ENCODE data around the gene AUTS2.

The AUTS2 gene

DNA sequence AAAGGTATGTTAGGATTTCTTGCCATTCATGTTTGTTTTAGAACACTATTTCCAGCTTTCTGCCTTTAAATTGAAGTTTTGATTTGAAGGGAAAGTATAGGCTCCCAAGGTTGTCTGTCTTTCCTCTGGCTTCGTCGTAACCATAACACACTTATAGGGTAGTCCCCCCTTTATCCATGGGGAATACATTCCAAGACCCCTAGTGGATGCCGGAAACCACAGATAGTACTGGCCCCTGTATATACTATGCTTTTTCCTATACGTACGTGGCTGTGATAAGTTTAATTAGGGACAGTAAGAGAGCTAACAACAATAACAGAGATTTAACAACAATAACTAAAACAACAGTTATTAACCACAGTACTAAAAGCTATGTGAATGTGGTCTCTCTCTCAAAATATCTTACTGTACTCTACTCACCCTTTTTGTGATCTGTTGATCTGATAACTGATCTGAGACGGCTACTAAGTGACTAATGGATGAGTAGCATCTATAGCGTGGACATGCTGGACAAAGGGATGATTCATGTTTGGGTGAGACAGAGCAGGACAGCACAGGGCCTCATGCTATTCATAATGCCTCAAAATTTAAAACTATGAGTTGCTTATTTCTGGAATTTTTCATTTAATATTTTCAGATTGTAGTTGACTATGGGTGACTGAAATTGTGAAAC is 273.1 kb downstream of the AUTS2 start:
- DNase-seq, result no peak

DNA sequence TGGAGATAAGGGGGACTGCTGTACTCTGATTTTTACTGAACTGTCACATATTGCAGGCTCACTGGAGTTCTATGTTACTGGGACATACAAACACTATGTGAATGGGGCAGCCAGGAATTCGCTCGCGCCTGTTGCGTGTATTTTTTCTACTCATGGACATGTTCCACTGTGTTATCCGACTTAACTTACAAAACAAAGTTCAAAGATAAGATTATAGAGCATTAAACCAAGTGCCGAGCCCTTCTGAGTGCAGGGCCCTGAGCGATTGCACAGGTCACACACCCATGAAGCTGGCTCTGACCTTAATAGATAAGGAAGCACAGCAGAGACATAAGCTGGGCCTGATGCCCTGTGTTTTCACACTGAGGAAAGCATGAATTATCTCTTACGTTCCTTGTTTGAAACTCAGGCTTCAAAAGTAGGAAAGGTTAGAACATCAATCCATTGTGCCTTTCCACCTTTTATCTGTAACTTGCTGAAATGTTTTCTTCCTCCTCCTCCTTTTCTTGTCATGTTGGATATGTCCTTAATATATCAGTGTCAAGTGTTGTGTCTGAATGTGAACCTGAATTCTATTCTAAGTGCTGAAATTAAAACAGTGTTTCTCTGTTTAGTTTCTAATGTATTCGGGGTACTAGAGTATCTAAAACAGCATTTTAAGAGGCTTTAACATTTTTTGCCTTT is 273.8 kb downstream of the AUTS2 start:
- no peak for DNase-seq

DNA sequence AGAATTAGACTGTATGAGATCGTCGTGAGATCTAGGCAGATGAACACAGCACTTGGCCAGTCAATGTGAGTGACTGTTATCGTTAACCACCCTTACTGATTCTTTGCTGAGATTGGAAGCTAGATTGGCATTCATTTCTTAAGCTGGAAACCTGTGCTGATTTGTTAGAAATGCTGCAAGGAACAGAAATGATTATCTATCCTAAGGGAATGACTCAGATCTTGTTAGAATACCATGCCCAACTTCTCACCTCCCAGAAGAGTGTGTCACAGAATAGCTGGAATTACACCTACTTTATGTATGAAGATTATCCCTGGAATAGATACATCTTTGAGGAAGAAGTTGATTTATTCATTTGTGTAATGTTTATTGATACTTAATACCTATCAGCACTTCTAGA is 275.2 kb downstream of the AUTS2 start:
- DNase-seq, result no peak

DNA sequence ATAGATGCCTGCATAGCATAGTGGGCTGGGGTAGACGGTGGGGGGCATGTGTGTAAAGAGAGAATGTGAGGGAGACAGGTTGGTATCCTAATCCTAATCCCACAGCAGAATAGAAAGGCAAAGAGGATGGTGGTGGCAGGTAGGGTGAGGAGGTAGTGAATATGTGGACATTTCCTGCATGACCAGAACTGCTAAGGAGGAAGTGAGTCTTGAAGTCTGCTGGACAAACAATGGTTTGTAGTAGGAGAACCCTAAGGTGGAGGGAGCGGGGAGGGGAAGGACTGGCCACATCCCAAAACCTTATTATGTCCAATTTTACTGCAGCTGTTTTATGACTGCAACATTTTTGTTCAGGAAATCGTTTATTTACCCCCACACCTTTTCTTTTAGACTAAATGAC is 279.7 kb downstream of the AUTS2 start:
- DNase-seq, result no peak

DNA sequence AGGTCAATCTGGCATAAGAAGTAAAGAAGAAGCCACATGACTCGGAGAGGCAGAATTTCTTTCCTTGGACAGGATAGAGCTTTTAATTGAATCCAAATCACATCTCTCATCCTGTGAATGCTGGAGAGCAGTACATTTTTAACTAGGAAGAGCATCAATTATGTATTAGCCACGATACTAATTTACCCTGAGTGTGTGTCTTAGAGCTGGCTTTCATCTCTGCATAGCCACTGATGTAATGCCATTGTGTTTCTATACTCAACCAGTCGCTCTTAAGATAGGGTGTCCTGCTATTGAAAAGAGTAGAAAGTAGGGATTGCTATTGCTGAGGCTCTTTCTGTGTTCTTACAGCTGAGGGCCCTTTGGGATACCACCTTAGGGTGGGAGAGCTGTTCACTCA is 280.3 kb downstream of the AUTS2 start:
- no peak for DNase-seq

DNA sequence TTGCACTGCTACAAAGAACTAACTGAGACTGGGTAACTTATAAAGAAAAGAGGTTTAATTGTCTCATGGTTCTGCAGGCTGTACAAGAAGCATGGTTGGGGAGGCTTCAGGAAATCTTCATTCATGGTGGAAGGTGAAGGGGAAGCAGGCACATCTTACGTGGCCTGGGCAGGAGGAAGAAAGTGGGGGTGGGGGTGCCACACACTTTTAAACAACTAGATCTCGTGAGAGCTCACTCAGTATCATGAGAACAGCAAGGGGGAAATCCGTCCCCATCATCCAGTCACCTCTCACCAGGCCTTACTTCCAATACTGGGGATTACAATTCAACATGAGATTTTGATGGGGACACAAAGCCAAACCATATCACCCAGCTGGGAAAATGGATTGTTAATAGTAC is 281.7 kb downstream of the AUTS2 start:
- DNase-seq, result no peak

DNA sequence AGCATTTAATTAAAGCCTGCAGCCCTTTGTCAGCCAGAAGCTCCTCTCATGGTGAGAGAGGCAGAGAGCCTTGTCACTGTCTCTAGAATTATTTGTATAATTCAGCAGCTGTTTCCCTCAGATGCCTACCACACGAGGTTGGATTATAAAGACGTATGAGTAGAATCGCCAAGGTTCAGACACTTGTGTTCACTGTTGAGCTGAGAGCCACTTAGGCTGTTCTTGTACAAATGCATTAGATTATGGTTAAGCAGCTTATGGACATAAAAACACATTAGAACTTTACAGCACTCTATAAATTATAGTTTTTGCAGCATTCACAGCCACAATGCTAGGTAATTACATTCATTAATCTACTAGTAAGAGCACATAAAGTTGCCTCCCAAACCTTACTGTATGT is 282.6 kb downstream of the AUTS2 start:
- DNase-seq, result no peak

DNA sequence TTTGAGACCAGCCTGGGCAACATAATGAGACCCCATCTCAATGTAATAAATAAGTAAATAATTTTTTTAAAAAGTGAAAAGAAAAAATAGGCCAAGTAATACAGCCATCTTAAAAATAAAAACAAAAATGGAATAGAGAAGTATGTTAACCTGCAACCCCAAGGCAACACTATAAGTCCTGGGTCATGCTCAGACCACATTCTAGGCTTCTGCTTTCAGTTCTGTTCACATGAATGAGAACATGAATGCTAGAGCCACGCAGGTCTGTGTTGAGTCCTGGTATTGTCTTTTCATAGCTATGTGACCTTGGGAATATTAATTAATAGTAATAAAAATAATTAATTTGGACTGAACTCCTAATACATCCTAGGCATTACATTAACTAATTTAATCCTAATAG is 284.0 kb downstream of the AUTS2 start:
- DNase-seq, result no peak

DNA sequence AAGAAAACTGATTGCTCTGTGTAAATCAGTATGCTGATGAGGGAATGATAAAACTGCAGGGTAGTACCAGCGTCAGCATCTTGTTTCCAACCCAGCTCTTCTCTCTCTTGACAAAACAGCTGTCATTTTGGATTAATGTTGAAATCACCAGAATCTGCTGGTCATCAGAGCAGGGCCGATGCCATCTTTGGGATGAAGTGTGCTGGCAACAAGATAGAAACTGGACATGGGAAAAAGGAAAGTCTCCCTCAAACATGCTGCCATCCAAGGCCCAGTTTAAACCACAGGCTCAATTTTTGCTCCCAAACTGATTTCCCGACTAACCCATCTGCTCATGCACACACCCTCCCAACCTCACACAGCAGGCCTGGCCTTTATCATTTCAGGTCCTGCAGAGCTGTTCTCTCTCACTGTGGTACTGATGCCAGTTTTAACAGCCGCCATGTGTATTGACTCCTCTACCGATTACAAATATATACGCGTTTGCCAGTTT is 285.2 kb downstream of the AUTS2 start:
- no peak for DNase-seq

DNA sequence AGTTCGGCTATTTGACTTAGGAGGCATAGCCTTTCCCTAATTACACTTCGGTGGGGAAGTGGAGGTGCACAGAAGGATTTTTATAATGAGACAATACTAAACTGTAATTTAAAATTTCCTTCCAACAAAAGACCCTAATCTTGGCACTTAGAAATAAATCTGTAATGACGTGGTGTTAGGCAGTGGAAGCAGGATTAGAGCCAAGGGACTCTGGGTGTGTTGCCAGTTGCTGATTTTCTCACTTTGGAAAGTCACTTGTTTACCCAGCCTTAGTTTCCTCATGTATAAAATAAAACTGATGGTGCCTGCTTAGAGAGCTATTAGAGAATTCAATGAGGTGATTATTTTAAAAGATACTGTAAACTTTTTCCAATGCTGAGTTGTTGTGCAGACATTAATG is 287.2 kb downstream of the AUTS2 start:
- DNase-seq, result no peak

DNA sequence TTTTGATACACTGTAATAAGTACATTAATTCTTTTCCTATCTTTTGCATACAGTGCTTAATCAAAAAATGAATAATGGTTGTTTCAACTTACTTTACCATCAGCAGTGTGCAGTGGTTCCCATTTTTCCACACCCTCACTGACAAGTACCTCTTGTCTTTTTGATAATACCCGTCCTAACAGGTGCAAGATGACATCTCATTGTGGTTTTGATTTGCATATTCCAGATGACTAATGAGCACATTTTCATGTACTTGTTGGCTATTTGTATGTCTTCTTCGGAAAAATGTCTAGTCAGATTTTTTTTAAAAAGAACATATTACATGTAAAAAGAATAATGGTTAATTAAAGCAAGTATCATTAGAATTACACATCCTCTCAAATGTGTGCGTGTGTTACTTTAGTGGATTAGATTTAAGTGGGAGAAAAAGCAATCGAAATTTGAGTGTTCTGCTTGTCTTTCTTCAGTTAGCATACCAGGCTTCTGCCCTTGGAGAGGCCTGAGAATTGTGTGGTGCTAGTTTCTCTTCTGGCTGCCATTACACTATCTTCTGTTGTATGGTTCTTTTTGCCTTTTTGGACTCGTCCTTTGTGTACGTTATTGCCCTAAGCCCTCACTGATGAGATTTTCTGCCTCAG is 291.2 kb downstream of the AUTS2 start:
- no peak for DNase-seq

DNA sequence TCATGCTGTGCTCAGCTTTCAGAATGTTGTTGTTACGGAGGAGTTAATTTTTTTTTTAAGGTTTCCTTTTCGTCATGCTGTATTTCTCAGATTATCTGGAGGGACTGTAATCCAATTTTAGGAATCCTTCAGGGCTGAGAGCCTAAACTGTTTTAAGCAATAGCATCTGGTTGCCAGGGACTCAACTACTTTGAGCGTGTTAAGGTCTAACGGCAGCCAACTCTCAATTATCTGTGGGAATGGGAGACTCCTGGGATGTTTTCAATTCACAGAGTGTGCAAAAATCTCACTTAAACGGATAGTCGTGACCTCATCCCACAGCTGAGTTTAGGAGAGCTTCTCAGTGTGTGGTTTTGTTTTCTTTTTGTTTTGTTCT is 291.7 kb downstream of the AUTS2 start:
- no peak for DNase-seq

DNA sequence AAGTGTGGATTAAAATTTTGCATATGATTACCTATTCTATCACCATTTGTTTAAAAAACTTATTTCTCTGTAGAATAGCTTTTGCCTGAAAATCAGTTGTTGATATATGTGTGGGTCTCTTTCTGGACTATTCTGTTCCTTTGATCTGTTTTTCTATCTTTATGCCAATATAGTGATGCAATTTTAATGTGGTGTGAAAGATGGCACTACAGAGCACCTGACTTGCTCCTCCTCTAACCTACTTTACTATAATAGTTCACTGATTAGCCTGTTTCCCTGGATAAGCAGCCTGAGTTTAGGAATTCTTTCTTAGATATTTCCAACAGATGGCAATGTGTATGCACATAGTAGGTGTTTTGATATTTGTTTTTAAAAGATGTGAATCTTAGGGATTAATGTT is 294.5 kb downstream of the AUTS2 start:
- DNase-seq, result no peak

DNA sequence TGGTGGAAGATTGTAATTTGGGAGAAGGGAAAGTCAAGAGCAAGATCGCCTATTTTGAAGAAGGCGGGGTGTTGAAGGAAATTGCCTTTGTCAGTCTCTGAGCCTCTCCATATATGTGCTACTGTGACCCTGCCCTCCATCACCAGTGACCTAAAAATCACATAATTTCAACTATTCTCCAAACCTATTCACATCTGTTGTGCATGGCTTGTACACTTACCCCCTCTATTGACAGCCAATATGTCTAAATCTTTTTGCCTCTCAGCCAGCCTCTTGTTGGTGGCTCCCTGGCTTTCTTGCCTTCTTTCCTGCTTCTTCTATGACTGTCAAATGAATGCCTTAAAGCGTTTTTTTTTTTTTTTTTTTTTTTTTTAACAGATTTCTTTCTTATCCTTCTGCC is 295.6 kb downstream of the AUTS2 start:
- no peak for DNase-seq

DNA sequence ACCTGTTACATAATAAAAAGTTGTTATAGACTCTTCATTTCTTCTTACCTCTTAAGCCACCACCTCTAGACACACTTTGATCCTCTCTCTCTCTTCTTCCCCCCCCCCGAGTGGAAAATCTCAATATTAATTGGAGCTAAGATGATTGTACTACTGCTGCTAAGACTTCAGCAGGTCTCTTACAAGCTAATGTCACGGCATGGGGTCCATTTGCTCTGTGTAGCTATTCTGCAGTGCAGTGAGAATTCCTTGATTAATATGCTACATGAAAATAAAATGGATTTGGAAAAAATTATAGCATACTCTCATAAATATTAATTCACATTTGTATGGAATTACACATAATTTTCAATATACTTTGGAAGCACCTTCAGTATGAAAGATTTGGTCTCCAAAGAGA is 297.2 kb downstream of the AUTS2 start:
- no peak for DNase-seq

DNA sequence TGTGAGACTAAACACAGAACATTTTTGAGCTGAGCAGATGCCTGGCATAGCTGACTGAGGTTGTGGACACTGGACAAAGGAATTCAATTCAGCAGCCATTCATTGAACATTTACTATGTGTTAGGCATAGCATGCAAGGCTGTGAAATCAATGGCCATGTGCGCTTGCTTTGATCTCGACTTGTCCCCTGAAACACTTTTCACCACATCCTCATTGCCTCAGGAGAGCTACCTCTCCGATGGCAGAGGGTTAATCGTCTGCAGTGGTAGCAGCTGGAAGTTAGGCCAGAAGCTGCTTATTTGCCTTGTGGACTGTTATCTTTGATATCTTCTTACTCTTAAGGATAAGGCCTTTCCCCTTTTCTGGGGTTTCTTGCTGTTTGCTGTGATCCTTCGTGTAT is 297.8 kb downstream of the AUTS2 start:
- DNase-seq, result no peak

DNA sequence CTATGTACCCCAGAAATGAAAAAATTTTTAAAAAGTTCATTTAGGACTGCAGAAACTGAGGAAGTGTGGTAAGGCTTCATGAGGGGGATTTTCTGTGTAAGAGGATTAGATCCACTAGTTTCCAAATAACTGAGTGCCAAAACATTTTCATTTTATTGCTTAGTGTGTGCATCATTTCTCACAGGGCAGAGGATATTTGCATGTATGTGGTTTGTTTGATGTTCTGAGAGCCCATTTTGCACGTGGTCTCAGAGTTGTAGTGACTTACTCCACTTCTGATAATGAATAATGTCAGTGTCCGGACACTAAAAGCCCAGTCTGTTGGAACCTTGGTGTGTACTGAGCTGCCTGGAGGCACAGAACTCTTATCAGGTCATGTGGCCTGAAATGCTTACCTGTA is 299.9 kb downstream of the AUTS2 start:
- no peak for DNase-seq

DNA sequence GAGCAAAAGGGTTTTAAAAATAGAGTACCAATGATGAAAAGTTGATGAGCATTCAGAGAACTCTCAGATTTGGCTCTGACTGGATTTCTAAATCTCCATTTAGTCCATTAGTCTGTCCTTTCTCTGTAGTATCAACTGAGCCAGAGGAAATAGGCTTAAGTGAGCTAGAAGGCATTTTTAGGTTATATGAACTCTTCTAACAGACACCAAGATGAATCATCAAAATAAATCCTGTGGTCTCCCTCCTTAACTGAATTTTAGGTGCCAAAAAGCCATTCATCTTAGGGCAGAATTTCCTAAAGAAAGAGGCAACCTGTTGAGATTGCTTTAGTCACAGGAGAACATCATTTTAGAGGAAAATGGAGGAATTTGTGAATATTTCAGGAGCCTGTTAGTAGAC is 305.1 kb downstream of the AUTS2 start:
- no peak for DNase-seq

DNA sequence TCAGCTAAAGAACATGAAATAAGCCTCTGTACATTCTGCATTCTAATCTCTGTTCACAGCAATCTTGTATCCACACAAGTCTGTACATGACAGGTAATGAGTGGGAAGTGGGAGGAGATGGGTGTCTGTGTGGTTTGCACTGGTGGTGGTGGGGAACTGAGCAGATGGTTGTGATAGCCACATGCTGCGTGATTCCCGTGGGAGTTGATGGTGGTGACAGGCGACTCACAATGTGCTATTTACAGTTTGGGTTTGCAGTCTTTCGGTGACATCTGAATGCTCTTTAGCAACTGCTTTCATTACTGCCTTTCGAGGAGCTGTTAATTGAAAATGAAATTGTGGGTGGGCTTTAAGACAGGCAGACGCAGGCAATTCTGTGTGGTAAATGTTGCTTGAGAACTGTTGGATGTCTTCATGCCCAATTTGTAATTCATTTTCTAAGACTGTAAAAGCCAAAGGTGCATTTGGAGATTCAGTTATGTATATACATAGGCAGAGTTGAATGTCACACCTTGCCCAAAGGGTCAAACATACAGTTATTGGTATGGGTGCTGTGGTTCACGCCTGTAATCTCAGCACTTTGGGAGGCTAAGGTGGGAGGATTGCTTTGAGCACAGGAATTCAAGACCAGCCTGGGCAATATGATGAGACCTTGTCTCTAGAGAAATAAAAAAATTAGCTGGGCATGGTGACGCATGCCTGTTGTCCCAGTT is 308.2 kb downstream of the AUTS2 start:
- DNase-seq, result no peak

DNA sequence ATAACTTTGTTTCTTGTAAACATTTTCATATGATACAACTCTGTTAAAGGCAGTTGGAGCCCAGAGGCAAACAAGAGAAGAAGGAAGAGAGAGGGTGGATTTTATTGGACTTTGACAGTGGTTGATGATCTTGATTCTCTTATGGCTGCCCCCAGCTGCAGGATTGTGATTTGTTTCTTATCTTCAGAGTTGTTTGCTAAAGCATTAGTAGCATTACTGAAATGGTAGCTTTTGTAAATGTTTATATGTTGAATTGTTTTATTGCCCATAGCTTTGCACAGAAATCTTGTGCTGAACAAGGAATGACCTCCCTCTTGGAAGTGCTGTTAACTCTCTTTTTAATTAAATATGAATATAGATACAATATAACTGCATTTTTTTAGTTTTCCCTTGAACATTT is 309.4 kb downstream of the AUTS2 start:
- DNase-seq, result no peak

DNA sequence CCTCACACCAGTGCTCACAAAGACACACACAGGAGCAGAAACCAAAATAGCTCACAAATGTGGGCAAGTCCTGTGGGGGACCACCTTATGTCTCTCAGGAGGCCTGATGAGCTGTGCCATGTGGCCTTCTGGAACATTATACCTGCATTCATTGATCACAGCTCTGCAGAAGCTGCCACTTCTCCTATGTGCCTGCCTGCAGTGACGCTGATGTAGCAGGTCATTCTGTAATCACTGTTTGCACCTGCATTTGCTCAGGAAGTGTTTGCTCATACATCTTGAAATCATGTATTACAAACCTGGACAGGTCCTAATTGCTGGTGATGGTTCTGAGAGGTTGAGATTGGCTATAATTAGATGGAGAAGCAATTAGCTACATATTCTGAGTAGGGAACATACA is 310.2 kb downstream of the AUTS2 start:
- DNase-seq, result no peak

DNA sequence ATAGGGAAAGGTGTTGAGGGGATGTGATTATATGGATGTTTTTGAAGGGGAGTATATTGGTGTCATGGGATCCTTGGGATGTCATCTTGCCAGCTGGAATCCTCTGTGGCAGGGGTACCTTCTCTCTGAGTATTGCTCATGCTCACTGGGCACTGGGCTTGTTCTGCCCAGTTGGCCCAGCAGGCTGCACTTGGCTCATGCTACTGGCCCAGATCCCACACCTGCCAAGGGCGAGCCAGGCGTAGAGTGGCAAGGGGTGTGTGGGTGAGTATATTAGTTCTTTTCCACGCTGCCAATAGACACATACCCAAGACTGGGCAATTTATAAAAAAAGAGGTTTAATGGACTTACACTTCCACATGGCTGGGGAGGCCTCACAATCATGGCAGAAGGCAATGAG is 311.9 kb downstream of the AUTS2 start:
- DNase-seq, result no peak

DNA sequence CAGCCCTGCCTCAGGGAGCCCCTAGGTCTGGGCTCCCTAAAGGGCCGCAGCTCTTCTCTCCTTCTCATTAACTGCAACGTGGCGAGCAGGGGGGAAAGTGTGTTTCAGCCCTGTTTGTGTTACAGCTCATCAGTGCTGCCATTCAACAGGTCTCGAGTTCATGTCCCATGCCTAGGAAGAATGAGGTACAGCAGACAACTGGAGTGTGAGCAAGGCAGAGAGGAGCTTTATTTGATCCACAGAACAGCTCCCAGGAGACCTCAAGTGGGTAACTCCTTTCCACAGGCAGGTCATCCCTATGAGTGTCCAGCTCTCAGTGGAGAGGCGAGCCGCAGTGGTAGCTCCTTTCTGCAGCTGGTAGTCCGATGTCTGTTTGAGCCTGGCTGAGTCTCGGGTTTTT is 313.1 kb downstream of the AUTS2 start:
- DNase-seq, result no peak

DNA sequence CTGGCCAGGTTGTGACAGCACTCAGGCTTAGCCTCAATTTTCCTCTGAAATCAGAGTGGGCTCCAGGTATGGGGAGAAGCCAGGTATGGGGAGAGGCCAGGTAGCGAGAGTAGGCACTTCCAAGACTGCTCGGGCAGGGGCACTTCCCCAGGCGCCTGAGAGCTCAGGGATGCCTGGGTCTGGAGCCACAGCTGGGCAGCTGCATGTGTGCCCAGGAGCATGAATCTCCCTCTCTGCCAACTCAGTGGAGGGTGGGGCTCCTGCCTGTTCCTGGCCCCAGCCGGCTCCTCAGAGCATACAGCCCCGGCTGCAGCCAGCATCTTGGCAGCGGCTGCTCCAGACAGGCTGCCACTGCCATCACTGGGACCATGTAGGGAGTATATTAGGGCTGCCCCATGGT is 313.9 kb downstream of the AUTS2 start:
- no peak for DNase-seq

Measured in stimulated activated CD4-positive, alpha-beta T cell treated with anti-CD3 and anti-CD28 coated beads, Interleukin-4, amount 100 ng/mL, for 1 hour (primary cell).